Cardiac fibroblast (primary cell): ENCODE results near the gene AGAP9.
A peak's percentile ranks its signal among the peaks of the same experiment; 100 is the strongest.
"Not testable (repeated sequence)": the region's sequence is repeated elsewhere in the genome, so short reads cannot be mapped to it uniquely, and the experiment has no call there.

Experiments used
- DNase-seq, 2 donors: peaks; one replicate each; pipeline versions ENCODE4 v3.0.0 to v3.0.0-alpha.2; 2010; ENCODE audit warnings: low read depth in 2 of 2
- H3K4me3 ChIP-seq, 2 donors: replicated peaks in 1 of 2; 1 replicate in 1 of 2; 2 replicates in 1 of 2; pipeline ENCODE4 v1.5.1; 2011; ENCODE audit warnings: low read depth in 2 of 2, low read length in 2 of 2, mild to moderate bottlenecking in 2 of 2, moderate library complexity in 1 of 2
- CTCF ChIP-seq: IDR thresholded peaks from one replicate; pipeline ENCODE4 v1.5.1; 2011; ENCODE audit warnings: low read depth, mild to moderate bottlenecking, low read length, inconsistent platforms

AGAP9 gene

GRCh38 chr10:47467458-47467857 is 56.0 kb downstream of the AGAP9 start:
- H3K4me3 ChIP-seq, DNase-seq: not testable (repeated sequence)

- DNase-seq, H3K4me3 ChIP-seq: not testable (repeated sequence)
Measured at GRCh38 chr10:47465216-47465917, 58.1 kb downstream of the AGAP9 start.

GRCh38 chr10:47462577-47463358 is 60.7 kb downstream of the AGAP9 start:
- H3K4me3 ChIP-seq, DNase-seq: not testable (repeated sequence)

GRCh38 chr10:47461261-47461687 is 62.2 kb downstream of the AGAP9 start:
- peak; percentile 78 for DNase-seq
- H3K4me3 ChIP-seq, result not testable (repeated sequence)

GRCh38 chr10:47458466-47459154 is 64.8 kb downstream of the AGAP9 start:
- H3K4me3 ChIP-seq, result no peak overlapping the region
- TF ChIP-seq CTCF, result no peak
- DNase-seq, result peak; percentile 74 to 88

- no peak overlapping the region for H3K4me3 ChIP-seq
- no peak for DNase-seq
- no peak for TF ChIP-seq CTCF
Measured at GRCh38 chr10:47457826-47458225, 65.6 kb downstream of the AGAP9 start.

- no peak for TF ChIP-seq CTCF
- DNase-seq, result no peak
Measured at GRCh38 chr10:47457528-47457820, 66.0 kb downstream of the AGAP9 start.

GRCh38 chr10:47456794-47457527 is 66.5 kb downstream of the AGAP9 start:
- TF ChIP-seq CTCF, result no peak
- H3K4me3 ChIP-seq, result no peak overlapping the region
- no peak for DNase-seq

More at GRCh38 chr10:47457528-47457820, 66.0 kb downstream of the AGAP9 start:
- H3K4me3 ChIP-seq, result no peak overlapping the region
